ENCODE measurements around the gene FCGR3B.
"Not testable (repeated sequence)": the region's sequence is repeated elsewhere in the genome, so short reads cannot be mapped to it uniquely, and the experiment has no call there.

The FCGR3B gene

GRCh38 chr1:161631076-161631475 lies at the start of gene FCGR3B:
Gene FCGR3B, minus strand, starts transcription at chr1:161631176. Its CDS starts 82 bp downstream, at chr1:161631094.
- no peak for DNase-seq

- DNase-seq = peak in 2 of 3 donors; percentile 12 to 18
Observed at GRCh38 chr1:161678500-161678899, 47.5 kb upstream of the FCGR3B start.

- DNase-seq = no peak
Observed at GRCh38 chr1:161676958-161677689, 46.1 kb upstream of the FCGR3B start.

- DNase-seq = no peak
Observed at GRCh38 chr1:161676441-161676840, 45.5 kb upstream of the FCGR3B start.

- DNase-seq = not testable (repeated sequence)
Observed at GRCh38 chr1:161674908-161675307, 43.9 kb upstream of the FCGR3B start.

- DNase-seq = not testable (repeated sequence)
Observed at GRCh38 chr1:161674447-161674846, 43.5 kb upstream of the FCGR3B start.

- DNase-seq = not testable (repeated sequence)
Observed at GRCh38 chr1:161673437-161673836, 42.5 kb upstream of the FCGR3B start.

- DNase-seq = peak in 1 of 3 donors; percentile 9
Observed at GRCh38 chr1:161671045-161672020, 40.4 kb upstream of the FCGR3B start.

GRCh38 chr1:161664689-161665088 lies 33.7 kb upstream of the FCGR3B start:
- not testable (repeated sequence) for DNase-seq

- DNase-seq = not testable (repeated sequence)
Observed at GRCh38 chr1:161663569-161663968, 32.6 kb upstream of the FCGR3B start.

- DNase-seq = not testable (repeated sequence)
Observed at GRCh38 chr1:161662684-161663339, 31.8 kb upstream of the FCGR3B start, which contains the start of gene FCGR2B. Gene FCGR2B, plus strand, starts transcription at chr1:161663143. Its CDS starts 99 bp downstream, at chr1:161663242.

GRCh38 chr1:161661660-161662311 lies 30.8 kb upstream of the FCGR3B start:
- not testable (repeated sequence) for DNase-seq

GRCh38 chr1:161658524-161658923 lies 27.5 kb upstream of the FCGR3B start:
- not testable (repeated sequence) for DNase-seq

GRCh38 chr1:161653971-161654370 lies 23.0 kb upstream of the FCGR3B start:
- DNase-seq = not testable (repeated sequence)

GRCh38 chr1:161653541-161653940 lies 22.6 kb upstream of the FCGR3B start:
- DNase-seq = not testable (repeated sequence)

GRCh38 chr1:161647507-161648360 lies 16.8 kb upstream of the FCGR3B start:
- DNase-seq = peak; percentile 37 to 68 (median 64)

GRCh38 chr1:161644855-161645254 lies 13.9 kb upstream of the FCGR3B start:
- not testable (repeated sequence) for DNase-seq

GRCh38 chr1:161643481-161644208 lies 12.7 kb upstream of the FCGR3B start:
- peak in 2 of 3 donors; percentile 37 to 40 for DNase-seq

- peak; percentile 62 to 95 (median 92) for DNase-seq
Observed at GRCh38 chr1:161642697-161643096, 11.7 kb upstream of the FCGR3B start.

GRCh38 chr1:161639203-161639602 lies 8.2 kb upstream of the FCGR3B start:
- DNase-seq = not testable (repeated sequence)

All from suppressor macrophage treated with lipopolysaccharide for 1 hour (primary cell).